Ovary (tissue), 3 donors: ENCODE results near the gene TACC2.

Source experiments
- CTCF ChIP-seq, 3 donors: fragments of 450-650 bp in 2 of 3; fragments of 200-600 bp in 1 of 3; IDR thresholded peaks; one replicate each; pipeline versions ENCODE4 v1.5.1 to v1.8.0; 2016 to 2022; ENCODE audit warnings: antibody characterized with exemption in 3 of 3, mild to moderate bottlenecking in 1 of 3
- POLR2A ChIP-seq: fragments of 450-650 bp; IDR thresholded peaks from one replicate; pipeline ENCODE4 v1.6.1; 2017; ENCODE audit warnings: antibody characterized with exemption, mild to moderate bottlenecking, moderate library complexity
- donor health status: DM: no; HTN: no; CAD: no.

- TF ChIP-seq CTCF (IDR thresholded peaks at IDR 0.05) (no peak), POLR2A (no peak)
These were observed 275.5 kb downstream of the TACC2 start for GRCh38 chr10:122264436-122264835.
